Neuronal stem cell (in vitro differentiated cells): Measurements from ENCODE around the gene TPRA1.
A peak's percentile ranks its signal among the peaks of the same experiment; 100 is the strongest.

Experiments
- DNase-seq: peaks from one replicate; pipeline ENCODE4 v3.0.0-alpha.2; 2013; ENCODE audit warnings: low spot score
- H2AFZ ChIP-seq: one replicate; pipeline ENCODE4 v1.6.1; 2013; ENCODE audit warnings: mild to moderate bottlenecking, low read length, inconsistent platforms
- H2AK5ac ChIP-seq: 2 replicates; pipeline ENCODE4 v1.6.1; 2013; ENCODE audit warnings: low read depth, mild to moderate bottlenecking, inconsistent platforms, low read length, moderate library complexity, mixed read lengths
- H2BK120ac ChIP-seq: 2 replicates; pipeline ENCODE4 v1.6.1; 2013; ENCODE audit warnings: low read depth, mild to moderate bottlenecking, inconsistent platforms, low read length, moderate library complexity, mixed read lengths
- H2BK12ac ChIP-seq: one replicate; pipeline ENCODE4 v1.6.1; 2013; ENCODE audit warnings: low read length, inconsistent platforms
- H2BK15ac ChIP-seq: 2 replicates; pipeline ENCODE4 v1.6.1; 2013; ENCODE audit warnings: mild to moderate bottlenecking, low read length, inconsistent platforms, mixed read lengths
- H2BK5ac ChIP-seq: one replicate; pipeline ENCODE4 v1.6.1; 2013; ENCODE audit warnings: inconsistent platforms, mild to moderate bottlenecking, low read length, moderate library complexity
- H3K14ac ChIP-seq: one replicate; pipeline ENCODE4 v1.6.1; 2013; ENCODE audit warnings: low read length, inconsistent platforms
- H3K18ac ChIP-seq: 2 replicates; pipeline ENCODE4 v1.6.1; 2013; ENCODE audit warnings: low read length, inconsistent platforms
- H3K23ac ChIP-seq: 2 replicates; pipeline ENCODE4 v1.6.1; 2013; ENCODE audit warnings: low read depth, mild to moderate bottlenecking, mixed read lengths, low read length, inconsistent platforms; ENCODE audit not compliant: poor library complexity
- H3K27ac ChIP-seq: replicated peaks from 3 replicates; pipeline ENCODE4 v1.5.1; 2013; ENCODE audit warnings: low read length, inconsistent platforms
- H3K27me3 ChIP-seq, 3 experiments: 2 replicates each; pipeline ENCODE4 v1.6.1; 2013; ENCODE audit warnings: low read length in 3 of 3, mild to moderate bottlenecking in 2 of 3, inconsistent platforms in 1 of 3, low read depth in 1 of 3, mixed read lengths in 1 of 3, moderate library complexity in 1 of 3; ENCODE audit not compliant: control insufficient read depth in 3 of 3, insufficient read depth in 3 of 3
- H3K36me3 ChIP-seq, 2 donors: replicated peaks in 1 of 2; 2 replicates each; pipeline ENCODE4 v1.6.1; 2013; ENCODE audit warnings: low read length in 2 of 2; ENCODE audit not compliant: control insufficient read depth in 2 of 2, insufficient read depth in 2 of 2
- H3K4ac ChIP-seq: 2 replicates; pipeline ENCODE4 v1.6.1; 2013; ENCODE audit warnings: inconsistent platforms, mild to moderate bottlenecking, low read length, moderate library complexity
- H3K4me1 ChIP-seq, 2 donors: 1 replicate in 1 of 2; 2 replicates in 1 of 2; pipeline ENCODE4 v1.6.1; 2013; ENCODE audit warnings: low read length in 2 of 2, low read depth in 1 of 2; ENCODE audit not compliant: control insufficient read depth in 2 of 2, insufficient read depth in 1 of 2
- H3K4me2 ChIP-seq: one replicate; pipeline ENCODE4 v1.6.1; 2013; ENCODE audit warnings: mild to moderate bottlenecking, low read length, inconsistent platforms; ENCODE audit not compliant: insufficient read depth, poor library complexity, severe bottlenecking
- H3K4me3 ChIP-seq, 2 donors: 2 replicates each; pipeline ENCODE4 v1.5.1; 2013; ENCODE audit warnings: low read length in 2 of 2, mild to moderate bottlenecking in 2 of 2, inconsistent platforms in 1 of 2, moderate library complexity in 1 of 2
- H3K79me1 ChIP-seq: one replicate; pipeline ENCODE4 v1.6.1; 2013; ENCODE audit warnings: low read depth, mild to moderate bottlenecking, inconsistent platforms, low read length, moderate library complexity
- H3K9ac ChIP-seq: one replicate; pipeline ENCODE4 v1.6.1; 2013; ENCODE audit warnings: mild to moderate bottlenecking, low read depth, low read length, inconsistent platforms; ENCODE audit not compliant: poor library complexity
- H3K9me3 ChIP-seq, 2 donors: replicated peaks in 1 of 2; 2 replicates each; pipeline versions ENCODE3 to v1.6.1; 2013; ENCODE audit warnings: low read length in 2 of 2, mild to moderate bottlenecking in 2 of 2, inconsistent platforms in 1 of 2, low read depth in 1 of 2, mixed read lengths in 1 of 2, moderate library complexity in 1 of 2; ENCODE audit not compliant: control insufficient read depth in 2 of 2, insufficient read depth in 1 of 2
- H4K8ac ChIP-seq: one replicate; pipeline ENCODE4 v1.6.1; 2013; ENCODE audit warnings: low read depth, mild to moderate bottlenecking, inconsistent platforms, low read length, moderate library complexity
- H4K91ac ChIP-seq: one replicate; pipeline ENCODE4 v1.6.1; 2013; ENCODE audit warnings: low read length, low read depth, mild to moderate bottlenecking, inconsistent platforms; ENCODE audit not compliant: poor library complexity
- WGBS, 2 donors: extraction: QIAGEN DNeasy Blood & Tissue Kit; methylation state at CpG; one replicate each; pipeline ENCODE4 v1.1.7; 2013; ENCODE audit warnings: missing lambda C conversion rate in 2 of 2, mixed read lengths in 1 of 2; ENCODE audit not compliant: insufficient read length in 2 of 2, insufficient replicate concordance in 1 of 2; ENCODE audit errors: extremely low coverage in 2 of 2; 5-methylcytosine and 5-hydroxymethylcytosine counted together

TPRA1 gene

GRCh38 chr3:127625821-127626220 is 35.3 kb upstream of the TPRA1 start:
- no peak overlapping the region for H4K8ac ChIP-seq
- no peak overlapping the region for H2AFZ ChIP-seq
- H3K36me3 ChIP-seq: peaks cover 25 to 26% of the 10 kb centered on the region in 2 donors
- no peak overlapping the region for H3K4ac ChIP-seq
- H2BK120ac ChIP-seq: no peak overlapping the region
- H3K4me3 ChIP-seq: no peak overlapping the region
- H2BK15ac ChIP-seq: no peak overlapping the region
- H2BK12ac ChIP-seq: no peak overlapping the region
- no peak for DNase-seq
- H4K91ac ChIP-seq: no peak overlapping the region
- no peak overlapping the region for H3K4me2 ChIP-seq
- peaks cover 5% of the 10 kb centered on the region for H3K79me1 ChIP-seq
- H3K27me3 ChIP-seq: peaks cover 2 to 20% (median 19%) of the 10 kb centered on the region in 3 experiments
- no peak overlapping the region for H3K9ac ChIP-seq
- H2AK5ac ChIP-seq: no peak overlapping the region
- no peak overlapping the region for H3K18ac ChIP-seq
- no peak overlapping the region for H2BK5ac ChIP-seq
- H3K9me3 ChIP-seq: peaks cover 4% of the 10 kb centered on the region in 2 donors
- WGBS, 2 donors: no CpG with 5 or more reads among the region's 2 CpGs
- H3K4me1 ChIP-seq: peaks cover 8 to 11% of the 10 kb centered on the region in 2 donors
- H3K23ac ChIP-seq: no peak overlapping the region
- H3K14ac ChIP-seq: no peak overlapping the region
- H3K27ac ChIP-seq: no peak overlapping the region

- no peak for DNase-seq
- Histone ChIP-seq H2BK15ac (no peak overlapping the region), H3K36me3 (peaks cover 35 to 43% of the 10 kb centered on the region in 2 donors)
Measured at GRCh38 chr3:127624063-127624462, 33.5 kb upstream of the TPRA1 start.

GRCh38 chr3:127622772-127623576 is 32.4 kb upstream of the TPRA1 start:
- no CpG with 5 or more reads among the region's 8 CpGs for WGBS, 2 donors
- Histone ChIP-seq H3K27me3 (peaks cover 0 to 11% (median 2%) of the 10 kb centered on the region in 3 experiments), H3K27ac (no peak overlapping the region), H3K4me1 (no peaks in the 10 kb centered on the region), H2BK5ac (no peak overlapping the region), H3K79me1 (peaks cover 7% of the 10 kb centered on the region), H3K4me3 (no peak overlapping the region), H3K4me2 (no peak overlapping the region), H3K36me3 (peaks cover 46 to 54% of the 10 kb centered on the region in 2 donors), H4K8ac (no peak overlapping the region), H4K91ac (no peak overlapping the region), H2BK12ac (no peak overlapping the region), H3K9ac (no peak overlapping the region), H2AK5ac (no peak overlapping the region), H2BK15ac (no peak overlapping the region), H3K18ac (peak overlapping the region; percentile 58), H2BK120ac (no peak overlapping the region), H3K14ac (no peak overlapping the region), H3K9me3 (peaks cover 0 to 4% of the 10 kb centered on the region in 2 donors), H3K23ac (no peak overlapping the region), H2AFZ (no peak overlapping the region), H3K4ac (no peak overlapping the region)
- DNase-seq: no peak

More at GRCh38 chr3:127624063-127624462, 33.5 kb upstream of the TPRA1 start:
- Histone ChIP-seq H2AFZ (no peak overlapping the region), H3K4ac (no peak overlapping the region), H3K9me3 (peaks cover 4 to 7% of the 10 kb centered on the region in 2 donors), H3K4me2 (no peak overlapping the region), H4K91ac (no peak overlapping the region), H3K14ac (no peak overlapping the region), H3K18ac (no peak overlapping the region), H3K4me1 (no peaks in the 10 kb centered on the region), H3K9ac (no peak overlapping the region), H3K27me3 (peaks cover 2 to 19% (median 10%) of the 10 kb centered on the region in 3 experiments), H2BK120ac (no peak overlapping the region), H2AK5ac (no peak overlapping the region), H3K4me3 (no peak overlapping the region), H2BK12ac (no peak overlapping the region), H3K27ac (no peak overlapping the region), H2BK5ac (no peak overlapping the region), H4K8ac (no peak overlapping the region), H3K23ac (no peak overlapping the region), H3K79me1 (peaks cover 2% of the 10 kb centered on the region)
- WGBS, 2 donors: no CpG with 5 or more reads among the region's 5 CpGs

GRCh38 chr3:127622031-127622430 is 31.5 kb upstream of the TPRA1 start:
- no peak for DNase-seq
- WGBS, 2 donors: no CpG with 5 or more reads among the region's 11 CpGs
- H3K36me3 ChIP-seq: peaks cover 56 to 64% of the 10 kb centered on the region in 2 donors

More at GRCh38 chr3:127622031-127622430, 31.5 kb upstream of the TPRA1 start:
- Histone ChIP-seq H3K27ac (no peak overlapping the region), H2BK15ac (no peak overlapping the region), H4K91ac (no peak overlapping the region), H2AK5ac (no peak overlapping the region), H2BK120ac (no peak overlapping the region), H2BK5ac (no peak overlapping the region), H3K79me1 (peaks cover 8% of the 10 kb centered on the region), H3K14ac (no peak overlapping the region), H3K27me3 (peaks cover 0 to 2% (median 1%) of the 10 kb centered on the region in 3 experiments), H3K18ac (no peak overlapping the region), H2BK12ac (no peak overlapping the region), H3K4me2 (no peak overlapping the region), H3K23ac (no peak overlapping the region), H3K4me3 (no peak overlapping the region), H3K4ac (no peak overlapping the region), H3K9ac (no peak overlapping the region), H3K4me1 (no peaks in the 10 kb centered on the region), H2AFZ (no peak overlapping the region), H3K9me3 (peaks cover 0 to 4% of the 10 kb centered on the region in 2 donors), H4K8ac (no peak overlapping the region)
